Kidney (tissue), 14 donors: Measurements from ENCODE around the gene DCST1. TPM values are rescaled to one million over a fixed set of nuclear protein-coding genes. Genes with fewer than 3 reads are reported as not detected.
A peak's percentile ranks its signal among the peaks of the same experiment; 100 is the strongest.

ENCODE experiments used
- DNase-seq, 5 donors: peaks; one replicate each; pipeline ENCODE4 v3.0.0-alpha.2; 2013 to 2020
- FAIRE-seq: peaks from 2 replicates; lab custom pipeline; 2012; peaks lifted over from hg19 to GRCh38; lab: Jason Lieb, UNC
- H3K27ac ChIP-seq, 2 donors: one replicate each; pipeline ENCODE4 v1.7.0; 2013; ENCODE audit warnings: low read depth in 2 of 2, low read length in 2 of 2, inconsistent platforms in 1 of 2
- H3K27me3 ChIP-seq: one replicate; pipeline ENCODE4 v1.7.1; 2013; ENCODE audit warnings: low read length, inconsistent platforms; ENCODE audit not compliant: control insufficient read depth, insufficient read depth
- H3K36me3 ChIP-seq, 3 donors: one replicate each; pipeline versions ENCODE4 v1.7.0 to v1.7.1; 2013; ENCODE audit warnings: low read length in 3 of 3, control low read depth in 1 of 3, inconsistent platforms in 1 of 3; ENCODE audit not compliant: insufficient read depth in 3 of 3, control insufficient read depth in 2 of 3
- H3K4me1 ChIP-seq, 3 donors: one replicate each; pipeline versions ENCODE4 v1.7.0 to v1.7.1; 2013; ENCODE audit warnings: low read length in 3 of 3, inconsistent platforms in 1 of 3, low read depth in 1 of 3; ENCODE audit not compliant: control insufficient read depth in 2 of 3, insufficient read depth in 2 of 3
- H3K4me3 ChIP-seq, 3 donors: one replicate each; pipeline versions ENCODE4 v1.7.0 to v1.8.1; 2013; ENCODE audit warnings: low read length in 3 of 3, control low read depth in 1 of 3, inconsistent platforms in 1 of 3
- H3K9ac ChIP-seq, 3 donors: one replicate each; pipeline versions ENCODE4 v1.7.0 to v1.7.1; 2013; ENCODE audit warnings: low read length in 3 of 3, control low read depth in 1 of 3, inconsistent platforms in 1 of 3
- H3K9me3 ChIP-seq, 3 donors: one replicate each; pipeline versions ENCODE4 v1.7.0 to v1.7.1; 2013; ENCODE audit warnings: low read length in 3 of 3, control low read depth in 1 of 3, inconsistent platforms in 1 of 3; ENCODE audit not compliant: control insufficient read depth in 2 of 3, insufficient read depth in 1 of 3
- intact Hi-C: fragments of 100-400 bp; cut with DNase I; formaldehyde crosslinking; loops from one replicate; pipeline ENCODE4 v1.11.1; 2022
- polyA plus RNA-seq: library from polyadenylated mRNA; stranded (reverse); fragments of 350-450 nt; fragmentation: Illumina TruSeq; extraction: RNeasy Lipid Tissue Mini Kit (QIAGEN cat#74804); gene quantifications from one replicate; pipeline ENCODE4 v1.2.3, GENCODE V29; 2014; ENCODE audit warnings: low read depth, low replicate concordance; ENCODE audit not compliant: insufficient read depth
- total RNA-seq: library from RNA; stranded (reverse); fragmentation: NEBNext Ultra II Directional; extraction: Animal tissue kit (Norgen Biotek cat#: 25700); gene quantifications from one replicate; pipeline ENCODE4 v1.2.1, GENCODE V29; 2021
- TF ChIP-seq, protein P1 (sequence below): IDR thresholded peaks from 3 replicates; pipeline ENCODE4 v1.5.1; 2012; ENCODE audit warnings: mild to moderate bottlenecking, moderate library complexity, borderline replicate concordance; ENCODE audit not compliant: insufficient read depth; ENCODE audit errors: extremely low read depth
- donor health status: control.
- donor health status: control.
- donor health status: control.
- donor health status: control.
- donor health status: control.
- donor health status: DM: yes; HTN: yes; CAD: no.
- donor health status: Normal renal cell carcinoma (clear cell type).

DCST1 gene
- total and polyA plus RNA-seq, 2 donors from 2014 or later = not detected

DNA sequence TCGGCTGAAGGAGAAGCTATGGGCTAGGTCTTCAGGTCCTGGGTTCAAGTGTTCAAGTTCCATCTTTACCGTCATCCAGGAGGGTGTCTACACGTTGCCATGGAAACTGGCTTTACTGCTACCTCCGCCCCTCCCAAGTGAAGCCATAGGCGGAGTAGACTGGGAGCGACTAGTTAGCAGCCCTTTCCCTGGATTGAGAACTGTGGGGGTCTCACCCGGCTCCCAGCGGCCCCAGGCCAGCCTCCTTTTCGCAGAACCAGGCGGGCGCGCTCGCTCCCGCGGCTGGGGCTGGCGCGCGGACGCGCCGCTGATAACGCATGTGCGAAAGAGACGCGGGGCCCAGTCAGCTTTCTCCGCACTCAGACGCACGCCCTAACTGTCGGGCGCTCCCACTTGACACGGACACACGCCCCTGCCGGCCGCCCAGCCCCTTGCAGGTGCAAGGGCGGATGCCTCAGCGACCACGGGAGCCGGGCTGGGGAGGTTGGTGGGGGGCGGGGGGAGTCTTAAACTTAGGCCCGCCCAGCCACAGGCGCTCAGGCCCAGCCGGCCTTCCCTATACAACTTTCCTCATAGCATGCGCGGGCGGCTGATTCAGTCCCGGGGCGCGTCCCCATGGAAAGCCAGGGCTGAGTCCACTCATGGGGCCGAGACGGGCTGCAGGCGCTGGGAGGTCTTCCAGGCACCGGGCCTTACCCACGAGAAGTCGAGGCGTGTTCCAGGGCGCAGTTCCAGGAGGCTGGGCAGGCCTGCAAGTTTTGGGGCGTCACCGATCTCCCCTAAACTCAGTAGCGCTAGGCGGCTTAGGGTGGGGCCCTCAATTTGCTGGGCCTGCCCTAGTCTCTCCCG lies 37.3 kb downstream of the DCST1 start:
- peak overlapping the region; percentile 32 to 57 (median 51) for H3K4me3 ChIP-seq
- TF ChIP-seq, protein P1, sequence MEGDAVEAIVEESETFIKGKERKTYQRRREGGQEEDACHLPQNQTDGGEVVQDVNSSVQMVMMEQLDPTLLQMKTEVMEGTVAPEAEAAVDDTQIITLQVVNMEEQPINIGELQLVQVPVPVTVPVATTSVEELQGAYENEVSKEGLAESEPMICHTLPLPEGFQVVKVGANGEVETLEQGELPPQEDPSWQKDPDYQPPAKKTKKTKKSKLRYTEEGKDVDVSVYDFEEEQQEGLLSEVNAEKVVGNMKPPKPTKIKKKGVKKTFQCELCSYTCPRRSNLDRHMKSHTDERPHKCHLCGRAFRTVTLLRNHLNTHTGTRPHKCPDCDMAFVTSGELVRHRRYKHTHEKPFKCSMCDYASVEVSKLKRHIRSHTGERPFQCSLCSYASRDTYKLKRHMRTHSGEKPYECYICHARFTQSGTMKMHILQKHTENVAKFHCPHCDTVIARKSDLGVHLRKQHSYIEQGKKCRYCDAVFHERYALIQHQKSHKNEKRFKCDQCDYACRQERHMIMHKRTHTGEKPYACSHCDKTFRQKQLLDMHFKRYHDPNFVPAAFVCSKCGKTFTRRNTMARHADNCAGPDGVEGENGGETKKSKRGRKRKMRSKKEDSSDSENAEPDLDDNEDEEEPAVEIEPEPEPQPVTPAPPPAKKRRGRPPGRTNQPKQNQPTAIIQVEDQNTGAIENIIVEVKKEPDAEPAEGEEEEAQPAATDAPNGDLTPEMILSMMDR = peak; percentile 9

DNA sequence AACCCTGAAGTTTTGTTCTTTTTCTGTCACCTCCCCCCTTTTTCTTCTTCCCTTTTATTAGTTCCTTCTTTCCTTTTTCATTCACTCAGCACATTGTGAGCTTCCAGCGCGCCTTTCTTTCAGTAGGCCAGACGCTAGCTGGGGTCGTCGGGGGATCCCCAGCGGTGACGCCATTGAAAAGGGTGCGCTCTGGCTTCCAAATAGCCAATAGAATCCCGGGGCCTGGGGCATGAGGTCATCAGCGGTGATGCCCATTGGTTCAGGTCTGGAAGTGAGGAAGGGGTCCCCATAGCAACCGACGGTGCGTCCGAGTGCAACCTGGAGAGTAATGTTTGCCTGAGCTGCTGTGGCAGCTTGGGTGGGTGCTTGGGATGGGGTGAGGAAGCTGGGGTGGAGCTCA lies 38.1 kb downstream of the DCST1 start:
- Histone ChIP-seq H3K27me3 (peaks cover 5% of the 10 kb centered on the region), H3K36me3 (no peaks in the 10 kb centered on the region), H3K9ac (no peak overlapping the region), H3K4me1 (peaks cover 0 to 8% (median 0%) of the 10 kb centered on the region in 3 donors), H3K4me3 (no peak overlapping the region), H3K9me3 (no peaks in the 10 kb centered on the region), H3K27ac (no peak overlapping the region)
- DNase-seq = peak; percentile 61 to 85 (median 82)
- intact Hi-C loops = no loop called here
- no peak for FAIRE-seq
- TF ChIP-seq, protein P1 = no peak

More for the DNA sequence above, 37.3 kb downstream of the DCST1 start:
- no peaks in the 10 kb centered on the region for H3K9me3 ChIP-seq
- intact Hi-C loops = no loop called here
- FAIRE-seq (no peak), DNase-seq (peak; percentile 88 to 93 (median 92))
- H3K9ac ChIP-seq = peak overlapping the region in 2 of 3 donors; percentile 17 to 28
- no peaks in the 10 kb centered on the region for H3K36me3 ChIP-seq
- peaks cover 5% of the 10 kb centered on the region for H3K27me3 ChIP-seq
- H3K27ac ChIP-seq = no peak overlapping the region
- peaks cover 0 to 8% (median 0%) of the 10 kb centered on the region in 3 donors for H3K4me1 ChIP-seq

DNA sequence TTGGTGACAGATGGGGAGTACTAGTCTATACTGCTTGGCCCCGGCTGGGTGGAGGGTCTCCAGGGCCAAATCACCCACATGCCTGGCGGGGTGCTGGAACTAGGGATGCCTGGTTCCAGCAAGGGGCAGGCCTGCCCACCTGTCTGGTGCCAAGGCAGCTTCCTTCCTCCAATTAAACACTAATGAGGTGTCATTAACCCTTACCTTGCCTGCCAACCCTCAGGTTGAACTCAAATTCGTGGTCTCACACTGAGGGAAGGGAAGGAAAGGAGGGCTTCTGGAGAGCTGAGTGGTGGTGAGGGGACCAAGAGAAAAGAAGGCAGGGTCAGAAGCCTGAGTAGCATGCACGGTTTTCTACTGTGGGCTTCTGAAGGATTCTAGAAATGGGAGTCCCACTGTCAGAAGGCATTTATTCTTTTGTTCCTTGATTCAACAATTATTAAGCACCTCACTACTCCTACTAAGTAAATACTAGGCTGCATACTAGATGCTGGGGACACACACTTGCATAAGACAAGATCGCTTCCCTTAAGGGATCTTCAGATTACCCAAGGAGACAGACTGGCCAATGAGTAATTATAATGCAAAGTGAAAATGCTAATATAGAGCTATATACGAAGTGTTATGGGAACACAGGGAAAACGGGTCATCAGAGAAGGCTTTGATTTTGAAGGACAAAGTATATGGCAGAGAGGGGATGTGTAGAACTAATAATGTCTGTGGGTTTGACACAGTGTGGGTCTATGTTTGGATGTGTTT lies 39.1 kb downstream of the DCST1 start:
- no peak overlapping the region for H3K4me3 ChIP-seq
- peaks cover 0 to 11% (median 0%) of the 10 kb centered on the region in 3 donors for H3K4me1 ChIP-seq
- H3K27ac ChIP-seq = no peak overlapping the region
- TF ChIP-seq, protein P1 = no peak
- intact Hi-C loops = no loop called here
- peak in 2 of 5 donors; percentile 32 to 41 for DNase-seq
- H3K9me3 ChIP-seq = no peaks in the 10 kb centered on the region
- H3K27me3 ChIP-seq = peaks cover 5% of the 10 kb centered on the region
- FAIRE-seq = no peak
- H3K9ac ChIP-seq = no peak overlapping the region
- no peaks in the 10 kb centered on the region for H3K36me3 ChIP-seq
